VCaP (cell line): ENCODE data around the gene PRKCE.
A peak's percentile ranks its signal among the peaks of the same experiment; 100 is the strongest.

Source experiments
- H3K27ac ChIP-seq: fragments of 450-650 bp; 2 replicates; pipeline ENCODE4 v1.5.1; 2017
- CTCF ChIP-seq: fragments of 450-650 bp; conservative IDR thresholded peaks from 2 replicates; pipeline ENCODE4 v1.5.1; 2017; ENCODE audit warnings: mild to moderate bottlenecking, moderate library complexity

The PRKCE gene

GRCh38 chr2:46030330-46030729 lies 378.9 kb downstream of the PRKCE start:
- peak overlapping the region; percentile 55; the same call in 1 of the 2 replicates for H3K27ac ChIP-seq

GRCh38 chr2:46032161-46032813 lies 380.8 kb downstream of the PRKCE start:
- no peak for TF ChIP-seq CTCF
- peak overlapping the region; percentile 55; the same call in 1 of the 2 replicates for H3K27ac ChIP-seq

More at GRCh38 chr2:46030330-46030729, 378.9 kb downstream of the PRKCE start:
- no peak for TF ChIP-seq CTCF

GRCh38 chr2:46032996-46033395 lies 381.5 kb downstream of the PRKCE start:
- no peak overlapping the region for H3K27ac ChIP-seq
- no peak for TF ChIP-seq CTCF

GRCh38 chr2:46034535-46034934 lies 383.1 kb downstream of the PRKCE start:
- TF ChIP-seq CTCF: no peak
- H3K27ac ChIP-seq: no peak overlapping the region; the same call in 1 of the 2 replicates

- no peak for TF ChIP-seq CTCF
- H3K27ac ChIP-seq: peak overlapping the region; percentile 84; the same call in 1 of the 2 replicates
Measured at GRCh38 chr2:46036929-46037328, 385.5 kb downstream of the PRKCE start.

- TF ChIP-seq CTCF: no peak
- H3K27ac ChIP-seq: peak overlapping the region; percentile 84
Measured at GRCh38 chr2:46039543-46040303, 388.2 kb downstream of the PRKCE start.

- H3K27ac ChIP-seq: peak overlapping the region; percentile 84
- no peak for TF ChIP-seq CTCF
Measured at GRCh38 chr2:46040563-46041155, 389.2 kb downstream of the PRKCE start.
